WERI-Rb-1 (cell line): Measurements from ENCODE around the gene UHRF1.
"Not testable (repeated sequence)": the region's sequence is repeated elsewhere in the genome, so short reads cannot be mapped to it uniquely, and the experiment has no call there.

Experiments used
- DNase-seq: peaks from one replicate; pipeline ENCODE4 v3.0.0-alpha.2; 2020
- H3K27ac ChIP-seq: fragments of 250-450 bp; sonication (Bioruptor Pico); 2 replicates; pipeline ENCODE4 v1.5.1; 2020; ENCODE audit warnings: mild to moderate bottlenecking, moderate library complexity
- H3K27me3 ChIP-seq: fragments of 250-450 bp; sonication (Bioruptor Pico); 2 replicates; pipeline ENCODE4 v1.5.1; 2021; ENCODE audit warnings: mild to moderate bottlenecking, low read depth, moderate library complexity; ENCODE audit not compliant: insufficient read depth, severe bottlenecking
- H3K36me3 ChIP-seq: fragments of 250-450 bp; sonication (Bioruptor Pico); 2 replicates; pipeline ENCODE4 v1.5.1; 2020; ENCODE audit warnings: mild to moderate bottlenecking, moderate library complexity
- H3K4me3 ChIP-seq: 2 replicates; pipeline ENCODE4 v1.5.1; 2011; ENCODE audit warnings: low read depth, mild to moderate bottlenecking, control low read depth, low read length
- H3K9me3 ChIP-seq: fragments of 250-450 bp; sonication (Bioruptor Pico); 2 replicates; pipeline ENCODE4 v1.5.1; 2021; ENCODE audit warnings: mild to moderate bottlenecking, moderate library complexity; ENCODE audit not compliant: severe bottlenecking
- TF ChIP-seq, protein P1 (sequence below): IDR thresholded peaks from 2 replicates; pipeline ENCODE4 v1.5.1; 2011; ENCODE audit warnings: low read depth, mild to moderate bottlenecking, control low read depth, inconsistent platforms, low read length

UHRF1 gene

DNA sequence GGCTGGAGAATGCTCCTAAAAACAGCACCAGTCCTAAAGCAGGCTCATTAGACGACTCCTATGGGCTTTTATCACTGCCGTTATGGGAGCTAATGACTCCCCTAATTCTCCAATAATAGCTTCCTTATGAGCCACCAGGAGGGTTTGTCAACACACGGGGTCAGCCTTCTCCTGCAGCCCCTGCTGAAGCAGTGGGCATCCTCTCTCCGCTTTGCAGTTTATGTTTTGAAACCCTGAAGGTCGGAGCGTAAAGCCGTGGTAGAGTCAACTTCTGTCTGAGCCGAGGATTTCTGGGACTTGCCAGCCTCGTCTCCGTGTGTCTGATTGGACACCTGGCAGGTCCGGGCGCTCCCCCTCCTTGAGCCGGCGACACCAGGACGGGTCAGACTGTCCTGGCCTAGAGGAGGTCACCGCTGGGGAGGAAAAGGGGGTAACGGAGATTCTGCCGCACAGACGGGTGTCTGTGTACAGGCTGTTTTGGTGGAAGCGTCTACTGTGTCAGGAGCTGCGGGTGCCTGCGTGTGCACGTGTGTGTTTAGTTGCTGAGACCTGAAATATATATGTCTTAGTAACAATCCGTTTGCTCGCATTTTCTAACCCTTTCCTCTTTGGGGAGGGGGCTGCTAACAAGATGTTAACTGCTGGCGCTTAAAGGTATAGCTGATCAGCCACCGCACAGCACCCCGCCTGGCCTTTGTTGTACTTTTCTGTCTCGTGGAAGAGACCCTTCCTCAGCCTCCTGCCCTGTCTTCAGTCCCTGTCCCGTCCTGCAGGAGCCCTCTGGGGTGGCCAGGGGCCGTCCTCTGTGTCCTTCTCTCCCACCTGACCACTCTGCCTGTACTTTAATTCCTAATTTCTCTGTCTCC is 61.5 kb downstream of the UHRF1 start:
- Histone ChIP-seq H3K9me3 (no peaks in the 10 kb centered on the region), H3K27ac (peak overlapping the region; percentile 74), H3K27me3 (no peaks in the 10 kb centered on the region), H3K36me3 (no peaks in the 10 kb centered on the region; the same call in 1 of the 2 replicates), H3K4me3 (peak overlapping the region; percentile 85)
- TF ChIP-seq, protein P1, sequence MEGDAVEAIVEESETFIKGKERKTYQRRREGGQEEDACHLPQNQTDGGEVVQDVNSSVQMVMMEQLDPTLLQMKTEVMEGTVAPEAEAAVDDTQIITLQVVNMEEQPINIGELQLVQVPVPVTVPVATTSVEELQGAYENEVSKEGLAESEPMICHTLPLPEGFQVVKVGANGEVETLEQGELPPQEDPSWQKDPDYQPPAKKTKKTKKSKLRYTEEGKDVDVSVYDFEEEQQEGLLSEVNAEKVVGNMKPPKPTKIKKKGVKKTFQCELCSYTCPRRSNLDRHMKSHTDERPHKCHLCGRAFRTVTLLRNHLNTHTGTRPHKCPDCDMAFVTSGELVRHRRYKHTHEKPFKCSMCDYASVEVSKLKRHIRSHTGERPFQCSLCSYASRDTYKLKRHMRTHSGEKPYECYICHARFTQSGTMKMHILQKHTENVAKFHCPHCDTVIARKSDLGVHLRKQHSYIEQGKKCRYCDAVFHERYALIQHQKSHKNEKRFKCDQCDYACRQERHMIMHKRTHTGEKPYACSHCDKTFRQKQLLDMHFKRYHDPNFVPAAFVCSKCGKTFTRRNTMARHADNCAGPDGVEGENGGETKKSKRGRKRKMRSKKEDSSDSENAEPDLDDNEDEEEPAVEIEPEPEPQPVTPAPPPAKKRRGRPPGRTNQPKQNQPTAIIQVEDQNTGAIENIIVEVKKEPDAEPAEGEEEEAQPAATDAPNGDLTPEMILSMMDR = no peak
- peak; percentile 71 for DNase-seq

DNA sequence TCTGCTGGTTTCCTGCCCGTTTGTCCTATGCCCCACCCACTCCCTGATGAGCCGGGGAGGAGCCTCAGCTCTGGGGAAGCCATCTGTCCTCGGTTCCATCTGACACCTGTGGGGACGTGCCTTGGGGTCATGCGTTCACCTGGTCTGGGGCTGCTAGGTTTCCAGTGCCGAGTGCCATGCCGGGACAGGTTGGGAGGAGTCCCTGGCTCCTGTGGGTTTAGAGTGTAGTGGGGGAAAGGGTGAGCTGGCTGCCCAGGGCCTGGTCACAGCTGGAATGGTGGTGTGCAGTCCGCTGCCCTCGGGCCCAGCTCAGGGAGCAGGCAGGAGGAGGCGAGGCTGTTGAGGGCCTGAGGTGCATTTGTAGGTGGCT is 62.1 kb downstream of the UHRF1 start:
- peak; percentile 88 for DNase-seq

DNA sequence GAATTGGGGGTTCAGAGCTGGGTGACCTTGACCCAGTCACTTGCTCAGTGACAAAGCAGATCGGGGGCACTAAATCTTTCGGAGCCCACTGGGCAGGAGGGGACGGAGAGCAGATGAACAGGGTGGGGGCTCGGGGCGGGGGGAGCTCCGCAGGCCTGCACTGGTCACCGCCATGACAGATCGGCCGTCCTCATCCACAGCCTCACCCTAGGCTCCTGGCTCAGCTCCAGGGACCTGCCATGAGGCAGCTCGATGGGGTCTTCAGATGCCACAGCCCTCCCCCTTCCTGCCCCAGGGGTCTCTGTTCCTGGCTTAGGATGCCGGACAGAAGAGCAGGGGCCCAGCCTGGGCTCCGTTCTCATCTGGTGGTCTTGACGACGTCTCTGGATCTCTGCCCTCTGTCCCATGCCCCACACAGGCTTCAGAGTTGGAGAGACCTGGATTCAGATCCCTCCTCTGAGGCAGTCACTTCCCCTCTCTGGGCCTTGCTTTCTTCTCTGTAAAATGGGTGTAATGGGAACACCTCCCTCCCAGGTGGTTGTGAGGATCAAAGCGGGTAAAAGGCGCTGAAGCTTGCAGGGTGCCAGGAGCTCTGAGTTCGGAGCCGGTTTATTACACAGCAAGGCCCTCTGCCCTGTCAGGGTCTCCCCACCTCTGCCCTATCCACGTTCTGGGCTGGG is 62.7 kb downstream of the UHRF1 start:
- TF ChIP-seq, protein P1 = no peak
- H3K27me3 ChIP-seq = no peaks in the 10 kb centered on the region
- H3K27ac ChIP-seq = peak overlapping the region; percentile 74; the same call in 1 of the 2 replicates
- H3K4me3 ChIP-seq = peak overlapping the region; percentile 85
- no peak for DNase-seq
- H3K9me3 ChIP-seq = no peaks in the 10 kb centered on the region
- H3K36me3 ChIP-seq = peaks cover 6% of the 10 kb centered on the region

More for the DNA sequence above, 62.1 kb downstream of the UHRF1 start:
- TF ChIP-seq, protein P1 = no peak
- Histone ChIP-seq H3K36me3 (peaks cover 2% of the 10 kb centered on the region), H3K27ac (peak overlapping the region; percentile 74), H3K4me3 (peak overlapping the region; percentile 85), H3K27me3 (no peaks in the 10 kb centered on the region), H3K9me3 (no peaks in the 10 kb centered on the region)

DNA sequence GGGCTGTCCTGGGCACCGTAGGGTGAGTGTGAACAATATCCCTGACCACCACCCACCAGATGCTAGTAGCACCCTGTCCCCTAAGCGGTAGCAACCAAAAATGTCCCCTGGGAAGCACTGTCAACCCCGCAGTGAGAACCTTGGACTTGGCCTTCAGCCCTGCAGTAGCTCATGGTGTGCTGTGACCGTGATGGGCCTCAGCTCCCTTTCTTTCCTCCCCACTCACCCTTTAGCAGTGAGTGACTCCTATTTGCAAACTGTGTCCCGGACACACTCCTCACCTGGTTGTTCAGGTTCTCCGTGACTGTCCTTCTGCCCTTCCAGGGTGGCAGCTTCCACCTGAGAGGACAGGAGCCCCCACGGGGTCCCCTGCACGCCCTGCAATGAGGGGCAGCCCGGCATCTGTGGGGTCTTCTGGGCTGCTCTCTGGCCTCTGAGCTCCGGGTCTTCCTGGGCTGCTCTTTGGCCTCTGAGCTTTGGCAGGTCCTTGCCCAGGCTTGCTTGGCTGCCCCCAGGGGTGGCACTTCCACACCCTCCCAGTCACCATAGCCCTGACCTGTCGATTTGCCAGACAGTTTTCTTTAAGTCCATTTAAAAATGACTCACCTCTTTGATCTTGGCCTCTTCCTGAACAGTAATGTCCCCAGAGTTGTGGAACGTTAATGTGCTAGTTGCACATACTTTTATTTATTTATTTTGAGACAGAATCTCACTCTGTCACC is 63.4 kb downstream of the UHRF1 start:
- no peaks in the 10 kb centered on the region for H3K9me3 ChIP-seq
- no peak for DNase-seq
- TF ChIP-seq, protein P1 = no peak
- H3K4me3 ChIP-seq = no peak overlapping the region
- peak overlapping the region; percentile 15; the same call in 1 of the 2 replicates for H3K27ac ChIP-seq
- peaks cover 13% of the 10 kb centered on the region for H3K36me3 ChIP-seq
- H3K27me3 ChIP-seq = no peaks in the 10 kb centered on the region

DNA sequence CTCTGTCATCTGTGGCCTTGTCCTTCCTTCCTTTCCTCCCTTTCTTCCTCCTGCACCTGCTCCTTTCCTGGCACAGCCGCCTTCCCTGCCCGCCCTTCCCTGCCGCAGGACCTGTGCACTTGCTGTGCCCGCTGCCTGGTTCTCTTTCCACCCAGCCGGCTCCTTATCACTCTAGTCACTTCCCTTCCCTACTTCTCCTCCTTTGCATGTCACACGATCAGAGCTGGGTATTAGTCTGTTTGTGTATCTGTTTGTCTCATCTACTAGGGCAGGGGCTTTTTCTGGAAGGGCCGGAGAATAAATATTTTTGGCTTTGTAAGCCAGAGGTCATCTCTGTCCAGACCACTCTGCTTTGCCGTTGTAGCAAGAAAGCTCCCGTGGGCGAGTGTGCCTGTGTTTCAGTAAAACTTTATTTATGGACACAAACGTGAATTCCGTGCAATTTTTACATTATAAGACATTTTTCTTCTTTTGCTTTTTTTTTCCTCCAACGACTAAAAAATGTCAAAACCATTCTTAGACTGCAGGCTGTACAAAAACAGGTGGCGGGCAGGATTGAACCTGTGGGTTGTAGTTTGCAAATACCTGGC is 65.7 kb downstream of the UHRF1 start:
- H3K36me3 ChIP-seq = peaks cover 17% of the 10 kb centered on the region
- H3K27me3 ChIP-seq = no peaks in the 10 kb centered on the region
- no peaks in the 10 kb centered on the region for H3K9me3 ChIP-seq
- no peak overlapping the region for H3K4me3 ChIP-seq
- no peak for DNase-seq
- H3K27ac ChIP-seq = no peak overlapping the region
- TF ChIP-seq, protein P1 = no peak

DNA sequence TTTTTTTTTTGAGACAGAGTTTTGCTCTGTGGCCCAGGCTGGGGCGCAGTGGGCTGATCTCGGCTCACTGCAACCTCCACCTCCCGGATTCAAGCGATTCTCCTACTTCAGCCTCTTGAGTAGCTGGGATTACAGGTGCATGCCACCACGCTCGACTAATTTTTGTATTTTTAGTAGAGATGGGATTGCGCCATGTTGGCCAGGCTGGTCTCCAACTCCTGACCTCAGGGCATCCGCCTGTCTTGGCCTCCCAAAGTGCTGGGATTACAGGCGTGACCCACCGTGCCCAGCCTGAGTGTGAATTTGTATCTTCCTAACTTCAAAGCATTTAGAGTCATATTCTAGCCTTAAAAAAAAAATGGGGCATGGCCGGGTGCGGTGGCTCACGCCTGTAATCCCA is 66.3 kb downstream of the UHRF1 start:
- not testable (repeated sequence) for H3K27me3 ChIP-seq, H3K9me3 ChIP-seq, H3K4me3 ChIP-seq, DNase-seq, H3K27ac ChIP-seq
- H3K36me3 ChIP-seq = peaks cover 17% of the 10 kb centered on the region
